ENCODE results near the gene GPR107.

The GPR107 gene

GRCh38 chr9:130144703-130145102 is 91.0 kb downstream of the GPR107 start:
- ChIA-PET POLR2A (no interaction called here), CTCF (interaction anchor here (1.3 to 1.8 kb wide), 2 partner anchors 37 to 91 kb away, joined by 4 to 5 read pairs; no protein-coding TSS in a partner anchor)
- DNase-seq (ENCODE audit: extremely low spot score) = no peak
- no peak for TF ChIP-seq CTCF (IDR thresholded peaks at IDR 0.05; ENCODE audit: control extremely low read depth, extremely low read depth, low read depth, missing control alignments)

GRCh38 chr9:130145658-130146057 is 92.0 kb downstream of the GPR107 start:
- ChIA-PET CTCF (interaction anchor here (1.3 to 1.8 kb wide), 3 partner anchors 32 to 90 kb away, joined by 3 to 5 read pairs (median 4); no protein-coding TSS in a partner anchor), POLR2A (no interaction called here)
- no peak for TF ChIP-seq CTCF (IDR thresholded peaks at IDR 0.05; ENCODE audit: control extremely low read depth, extremely low read depth, low read depth, missing control alignments)
- no peak for DNase-seq (ENCODE audit: extremely low spot score)

GRCh38 chr9:130147198-130147597 is 93.5 kb downstream of the GPR107 start:
- ChIA-PET POLR2A (no interaction called here), CTCF (no interaction called here)
- no peak for DNase-seq (ENCODE audit: extremely low spot score)
- no peak for TF ChIP-seq CTCF (IDR thresholded peaks at IDR 0.05; ENCODE audit: control extremely low read depth, extremely low read depth, low read depth, missing control alignments)

- no peak for DNase-seq (ENCODE audit: extremely low spot score)
- CTCF ChIA-PET = no interaction called here
- TF ChIP-seq CTCF (IDR thresholded peaks at IDR 0.05; ENCODE audit: control extremely low read depth, extremely low read depth, low read depth, missing control alignments) = no peak
- POLR2A ChIA-PET = no interaction called here
These were observed 94.2 kb downstream of the GPR107 start for GRCh38 chr9:130147910-130148309.

- no peak for DNase-seq (ENCODE audit: extremely low spot score)
- CTCF ChIA-PET = interaction anchor here (1.3 kb wide), 1 partner anchor 22 kb away, joined by 4 read pairs; no protein-coding TSS in a partner anchor
- POLR2A ChIA-PET = no interaction called here
- no peak for TF ChIP-seq CTCF (IDR thresholded peaks at IDR 0.05; ENCODE audit: control extremely low read depth, extremely low read depth, low read depth, missing control alignments)
These were observed 95.3 kb downstream of the GPR107 start for GRCh38 chr9:130149031-130149430.

- no peak for DNase-seq (ENCODE audit: extremely low spot score)
- CTCF ChIA-PET = interaction anchor here (1.3 kb wide), 2 partner anchors 21 to 42 kb away, joined by 3 to 4 read pairs; no protein-coding TSS in a partner anchor
- no peak for TF ChIP-seq CTCF (IDR thresholded peaks at IDR 0.05; ENCODE audit: control extremely low read depth, extremely low read depth, low read depth, missing control alignments)
- POLR2A ChIA-PET = no interaction called here
These were observed 96.1 kb downstream of the GPR107 start for GRCh38 chr9:130149654-130150286.
